Fibroblast of the aortic adventitia (primary cell): ENCODE measurements around the gene GABBR1. TPM values are rescaled to one million over a fixed set of nuclear protein-coding genes. Genes with fewer than 3 reads are reported as not detected.

Experiments
- DNase-seq: peaks from one replicate; pipeline ENCODE4 v3.0.0-alpha.2; 2010; ENCODE audit warnings: low read depth
- H3K4me3 ChIP-seq: 2 replicates; pipeline ENCODE4 v1.5.1; 2011; ENCODE audit warnings: low read depth, mild to moderate bottlenecking, control low read depth, low read length, moderate library complexity
- total RNA-seq: library from RNA; depleted of rRNA; stranded (reverse); fragments of >200 nt; gene quantifications from 2 replicates; pipeline ENCODE4 v1.2.3, GENCODE V29; 2012; ENCODE audit warnings: low replicate concordance
- TF ChIP-seq, protein P1 (sequence below): IDR thresholded peaks from 2 replicates; pipeline ENCODE4 v1.5.1; 2011; ENCODE audit warnings: mild to moderate bottlenecking, low read length, control low read depth, inconsistent platforms; ENCODE audit not compliant: insufficient read depth

The GABBR1 gene
- total RNA-seq, 1 donor: 11.7 TPM

DNA sequence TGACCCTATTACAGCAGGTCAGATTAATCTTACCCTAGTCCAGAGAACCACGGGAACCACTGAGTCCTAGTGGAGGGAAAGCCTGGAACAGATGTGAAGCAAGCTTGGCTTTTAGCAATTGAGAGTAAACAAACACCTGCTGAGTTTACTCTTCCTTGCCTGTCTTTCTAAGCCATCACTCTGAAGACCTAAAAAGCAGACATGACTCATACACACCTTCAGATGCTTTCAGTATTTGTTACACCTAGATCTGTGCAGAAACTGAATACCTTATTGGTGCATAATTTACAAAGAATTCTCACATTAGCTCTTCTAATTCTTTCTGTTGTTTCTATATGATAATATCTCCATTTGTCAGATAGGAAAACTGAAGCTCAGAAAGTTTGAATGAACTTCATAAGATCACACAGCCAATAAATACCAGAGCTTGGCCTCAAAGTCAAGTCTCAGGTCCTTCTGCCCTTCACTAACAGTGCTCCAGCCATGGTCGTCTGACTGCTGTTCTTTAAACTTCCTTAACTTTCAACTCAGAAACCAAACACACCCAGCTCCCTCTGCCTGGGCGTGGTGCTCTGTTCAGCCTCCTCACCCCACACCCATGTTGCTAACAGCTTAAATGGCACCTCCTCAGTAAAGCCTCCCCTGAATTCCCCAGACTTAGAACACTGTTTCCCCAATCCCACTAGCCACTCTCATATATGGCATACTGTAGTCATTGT, 8.6 kb upstream of the GABBR1 start:
- no peak overlapping the region for H3K4me3 ChIP-seq
- no peak for DNase-seq
- TF ChIP-seq, protein P1, sequence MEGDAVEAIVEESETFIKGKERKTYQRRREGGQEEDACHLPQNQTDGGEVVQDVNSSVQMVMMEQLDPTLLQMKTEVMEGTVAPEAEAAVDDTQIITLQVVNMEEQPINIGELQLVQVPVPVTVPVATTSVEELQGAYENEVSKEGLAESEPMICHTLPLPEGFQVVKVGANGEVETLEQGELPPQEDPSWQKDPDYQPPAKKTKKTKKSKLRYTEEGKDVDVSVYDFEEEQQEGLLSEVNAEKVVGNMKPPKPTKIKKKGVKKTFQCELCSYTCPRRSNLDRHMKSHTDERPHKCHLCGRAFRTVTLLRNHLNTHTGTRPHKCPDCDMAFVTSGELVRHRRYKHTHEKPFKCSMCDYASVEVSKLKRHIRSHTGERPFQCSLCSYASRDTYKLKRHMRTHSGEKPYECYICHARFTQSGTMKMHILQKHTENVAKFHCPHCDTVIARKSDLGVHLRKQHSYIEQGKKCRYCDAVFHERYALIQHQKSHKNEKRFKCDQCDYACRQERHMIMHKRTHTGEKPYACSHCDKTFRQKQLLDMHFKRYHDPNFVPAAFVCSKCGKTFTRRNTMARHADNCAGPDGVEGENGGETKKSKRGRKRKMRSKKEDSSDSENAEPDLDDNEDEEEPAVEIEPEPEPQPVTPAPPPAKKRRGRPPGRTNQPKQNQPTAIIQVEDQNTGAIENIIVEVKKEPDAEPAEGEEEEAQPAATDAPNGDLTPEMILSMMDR: no peak

DNA sequence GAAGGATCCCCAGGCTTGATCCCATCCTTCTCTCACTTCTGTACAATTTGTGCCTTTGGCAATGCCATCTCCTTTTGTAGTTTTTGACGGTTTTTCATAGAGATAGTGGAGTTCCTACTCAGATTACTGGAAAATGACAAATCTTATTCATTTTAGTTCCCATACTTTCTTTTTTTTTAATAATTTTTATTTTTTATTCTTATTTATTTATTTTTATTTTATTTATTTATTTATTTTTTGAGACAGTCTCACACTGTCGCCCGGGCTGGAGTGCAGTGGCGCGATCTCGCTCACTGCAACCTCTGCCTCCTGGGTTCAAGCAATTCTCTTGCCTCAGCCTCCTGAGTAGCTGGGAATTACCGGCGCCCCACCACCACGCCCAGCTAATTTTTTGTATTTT, 4.3 kb upstream of the GABBR1 start:
- no peak overlapping the region for H3K4me3 ChIP-seq
- TF ChIP-seq, protein P1: no peak
- DNase-seq: no peak

DNA sequence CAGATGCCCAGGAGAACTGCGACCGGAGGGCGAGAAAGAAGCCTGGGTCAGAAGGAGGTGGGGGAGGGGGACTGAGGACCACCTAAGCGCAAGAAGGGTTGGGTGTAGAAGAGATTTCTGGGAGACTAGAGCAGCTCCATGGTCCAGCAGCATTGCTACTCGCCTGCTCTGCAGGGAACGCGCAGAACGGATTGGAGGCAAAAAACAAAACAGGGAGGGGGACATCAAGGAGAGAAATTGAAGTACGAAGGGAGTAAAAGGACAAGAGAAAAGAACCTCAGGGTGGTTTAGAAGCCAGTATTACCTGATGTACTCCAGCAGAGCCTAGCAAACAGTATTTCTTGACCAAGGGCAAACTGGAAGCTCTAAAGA, 537 bp upstream of the GABBR1 start:
- H3K4me3 ChIP-seq: peak overlapping the region; percentile 78
- TF ChIP-seq, protein P1: no peak
- DNase-seq: no peak

DNA sequence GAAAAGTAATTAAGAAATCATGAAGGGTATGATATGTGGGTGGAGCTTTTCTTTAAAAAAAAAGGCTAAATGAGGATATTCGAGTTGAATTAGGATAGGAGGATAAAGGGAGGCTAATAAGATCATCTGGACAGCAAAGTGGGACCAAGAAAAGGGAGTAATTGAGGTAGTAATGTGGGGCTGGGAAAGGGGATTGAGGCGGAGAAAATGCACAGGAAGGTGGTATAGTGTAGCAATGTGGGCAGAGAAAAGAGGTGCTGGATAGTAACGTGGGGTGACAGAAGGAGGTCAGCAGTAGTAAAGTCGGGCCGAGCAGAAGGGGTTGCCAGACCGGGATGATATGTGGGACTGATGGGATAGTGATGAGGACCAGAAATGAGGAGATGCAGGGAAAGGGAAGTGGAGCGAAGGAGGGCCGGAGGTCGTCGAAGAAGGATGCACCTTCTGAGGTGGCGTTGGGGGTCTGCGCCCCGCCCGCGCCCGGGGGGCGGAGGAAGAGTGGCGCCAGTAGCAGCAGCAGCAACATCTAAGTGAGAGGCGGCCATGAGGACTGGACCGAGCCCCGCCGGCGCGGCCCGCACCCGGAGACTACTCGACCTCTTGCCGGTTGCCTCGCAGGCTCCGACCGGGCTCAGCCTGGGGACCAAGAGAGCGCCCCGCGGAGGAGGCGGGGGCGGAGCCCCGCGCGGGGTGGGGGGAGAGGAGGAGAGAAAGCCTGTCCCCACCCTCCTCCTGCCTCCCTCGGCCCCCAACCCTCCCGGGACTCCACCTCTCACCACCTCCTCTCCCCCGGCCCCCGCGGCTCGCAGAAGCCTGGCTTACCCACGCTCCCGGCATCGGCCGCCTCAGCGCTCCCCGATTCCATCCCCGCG, 887 bp downstream of the GABBR1 start:
- TF ChIP-seq, protein P1: no peak
- DNase-seq: peak; percentile 54
- H3K4me3 ChIP-seq: peak overlapping the region; percentile 78

DNA sequence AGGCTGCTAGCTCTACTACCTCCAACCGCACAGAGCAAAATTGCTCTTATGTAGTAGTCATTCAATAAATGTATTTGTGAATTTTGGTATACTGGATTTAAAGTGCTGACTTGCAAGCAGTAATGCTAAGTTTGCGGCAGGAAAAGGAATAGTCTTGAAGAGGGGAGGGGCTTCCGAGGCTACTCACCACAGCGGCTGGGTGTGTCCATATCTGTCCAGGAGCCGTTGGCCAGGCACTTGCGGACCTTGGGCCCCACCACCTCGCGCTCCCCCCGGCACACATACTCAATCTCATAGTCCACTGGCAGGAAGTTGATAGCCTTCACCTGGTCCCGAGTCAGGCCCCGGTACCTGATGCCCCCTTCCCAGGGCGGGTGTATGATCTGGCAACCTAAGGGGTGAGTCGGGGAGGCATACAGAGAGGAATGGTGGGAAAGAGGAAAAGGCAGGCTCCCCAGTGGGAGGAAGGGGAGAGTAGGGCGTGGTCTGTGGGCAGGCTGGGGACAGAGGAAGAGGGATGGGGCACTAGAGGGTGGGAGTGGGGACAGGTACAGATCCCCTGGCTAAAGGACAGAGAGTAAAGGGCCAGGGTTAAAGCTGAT, 1.7 kb downstream of the GABBR1 start:
- peak overlapping the region; percentile 78 for H3K4me3 ChIP-seq

DNA sequence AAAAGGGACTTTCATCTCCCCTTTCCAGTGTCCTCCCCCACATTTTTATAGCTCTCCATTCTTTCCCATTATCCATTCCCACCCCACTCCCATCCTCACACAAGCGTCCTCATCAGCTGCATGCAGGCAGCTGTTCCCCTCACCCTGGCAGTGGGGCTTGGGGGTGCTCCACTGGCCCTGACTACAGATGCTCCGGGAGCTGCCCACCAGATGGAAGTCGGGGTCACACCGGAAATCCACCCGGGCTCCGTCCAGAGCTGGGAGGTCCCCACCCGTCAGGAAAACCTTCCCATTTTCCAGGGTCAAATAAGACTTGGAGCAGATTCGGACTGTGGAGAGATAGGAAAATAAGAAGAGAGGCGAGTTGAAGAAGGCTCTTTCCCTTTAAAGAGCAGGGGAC, 2.7 kb downstream of the GABBR1 start:
- no peak overlapping the region for H3K4me3 ChIP-seq
- TF ChIP-seq, protein P1: no peak
- no peak for DNase-seq

More for the DNA sequence above, 1.7 kb downstream of the GABBR1 start:
- TF ChIP-seq, protein P1: no peak
- no peak for DNase-seq
